HG03558 (cell line): ENCODE results near the gene GFPT2.

Experiments
- ATAC-seq: cut with Tn5 transposase; IDR thresholded peaks from one replicate; pipeline ENCODE4 v1.9.1; 2021; ENCODE audit warnings: moderate number of reproducible peaks; ENCODE audit not compliant: unreplicated experiment; ENCODE audit errors: extremely low read depth

The GFPT2 gene

GRCh38 chr5:180353048-180353979, at the start of gene GFPT2:
Gene GFPT2 (minus strand): TSS chr5:180353336. CDS start chr5:180353217, 119 bp downstream.
- ATAC-seq = no peak

- no peak for ATAC-seq
Measured at GRCh38 chr5:180402716-180403115, 49.6 kb upstream of the GFPT2 start.

- no peak for ATAC-seq
Measured at GRCh38 chr5:180401229-180401907, 48.2 kb upstream of the GFPT2 start.

GRCh38 chr5:180400416-180400815, 47.3 kb upstream of the GFPT2 start:
- ATAC-seq = no peak

- ATAC-seq = no peak
Measured at GRCh38 chr5:180399401-180400215, 46.5 kb upstream of the GFPT2 start.

- no peak for ATAC-seq
Measured at GRCh38 chr5:180396926-180397325, 43.8 kb upstream of the GFPT2 start.

GRCh38 chr5:180395540-180396274, 42.6 kb upstream of the GFPT2 start:
- no peak for ATAC-seq

GRCh38 chr5:180394031-180394636, 41.0 kb upstream of the GFPT2 start:
- no peak for ATAC-seq

GRCh38 chr5:180391276-180391675, 38.1 kb upstream of the GFPT2 start:
- ATAC-seq = no peak

GRCh38 chr5:180390441-180391190, 37.5 kb upstream of the GFPT2 start:
- ATAC-seq = no peak

GRCh38 chr5:180389252-180390101, 36.3 kb upstream of the GFPT2 start:
- no peak for ATAC-seq

- no peak for ATAC-seq
Measured at GRCh38 chr5:180387798-180388197, 34.7 kb upstream of the GFPT2 start.

- no peak for ATAC-seq
Measured at GRCh38 chr5:180382926-180383325, 29.8 kb upstream of the GFPT2 start.

- no peak for ATAC-seq
Measured at GRCh38 chr5:180381851-180382480, 28.8 kb upstream of the GFPT2 start.

GRCh38 chr5:180381428-180381827, 28.3 kb upstream of the GFPT2 start:
- no peak for ATAC-seq

GRCh38 chr5:180380856-180381255, 27.7 kb upstream of the GFPT2 start:
- ATAC-seq = no peak

GRCh38 chr5:180380441-180380840, 27.3 kb upstream of the GFPT2 start:
- ATAC-seq = no peak
